ENCODE data around the gene FTO. TPM values are rescaled to one million over a fixed set of nuclear protein-coding genes. Genes with fewer than 3 reads are reported as not detected.

The FTO gene
- total and polyA plus RNA-seq, 2 of the 13 experiments (the other 11 are each of a cell fraction or from before 2014, with no cell fraction given) = 41.6 to 55.8 TPM

GRCh38 chr16:54040480-54040879 is 336.5 kb downstream of the FTO start (continued):
- TF ChIP-seq ATF5 (CRISPR knock-in tag; IDR thresholded peaks at IDR 0.05; ENCODE audit: low read depth) (no peak), CBX5 (CRISPR knock-in tag; IDR thresholded peaks at IDR 0.05; ENCODE audit: borderline replicate concordance) (peak; percentile 61; the same call in 1 of the 2 replicates), ZBTB20 (CRISPR knock-in tag; IDR thresholded peaks at IDR 0.05; ENCODE audit: borderline replicate concordance, low read depth) (no peak), HMG20A (CRISPR knock-in tag; IDR thresholded peaks at IDR 0.05; ENCODE audit: borderline replicate concordance) (peak; percentile 68; the same call in 1 of the 2 replicates), ZNF441 (CRISPR knock-in tag; IDR thresholded peaks at IDR 0.05; ENCODE audit: borderline replicate concordance) (peak; percentile 55; the same call in 1 of the 2 replicates), ZNF432 (CRISPR knock-in tag; IDR thresholded peaks at IDR 0.05; ENCODE audit: borderline replicate concordance) (no peak), ZNF333 (CRISPR knock-in tag; IDR thresholded peaks at IDR 0.05; ENCODE audit: borderline replicate concordance) (no peak), CREB1 (IDR thresholded peaks at IDR 0.05) (no peak), CREB1 (CRISPR knock-in tag; IDR thresholded peaks at IDR 0.05) (0 out of 2 replicates have a peak, but pooled peaks have one; percentile 32), PPARG (CRISPR knock-in tag; conservative IDR thresholded peaks at IDR 0.05) (0 out of 2 replicates have a peak, but pooled peaks have one; percentile 11), AHR (CRISPR knock-in tag; IDR thresholded peaks at IDR 0.05) (no peak), ZNF331 (CRISPR knock-in tag; IDR thresholded peaks at IDR 0.05) (peak; percentile 68; the same call in 1 of the 2 replicates), KDM5B (CRISPR knock-in tag; IDR thresholded peaks at IDR 0.05; ENCODE audit: borderline replicate concordance) (no peak), ZNF17 (CRISPR knock-in tag; IDR thresholded peaks at IDR 0.05) (no peak), KDM3A (CRISPR knock-in tag; IDR thresholded peaks at IDR 0.05; ENCODE audit: low read depth) (peak; percentile 71; the same call in 1 of the 2 replicates), ASH2L (IDR thresholded peaks at IDR 0.05; ENCODE audit: insufficient read length, low read depth, low read length) (no peak), SOX6 (IDR thresholded peaks at IDR 0.05) (no peak), SOX6 (CRISPR knock-in tag; IDR thresholded peaks at IDR 0.05) (0 out of 2 replicates have a peak, but pooled peaks have one; percentile 17), NFE2L2 (IDR thresholded peaks at IDR 0.05; ENCODE audit: low read length) (no peak), RBM22 (optimal IDR thresholded peaks at IDR 0.05; ENCODE audit: low read length) (no peak), U2AF2 (IDR thresholded peaks at IDR 0.05; ENCODE audit: low read depth, low read length) (no peak), ZBTB7A (CRISPR knock-in tag; IDR thresholded peaks at IDR 0.05) (no peak), ZNF12 (CRISPR knock-in tag; IDR thresholded peaks at IDR 0.05) (peak; percentile 57; the same call in 1 of the 2 replicates)
- TF ChIP-seq, protein P1, sequence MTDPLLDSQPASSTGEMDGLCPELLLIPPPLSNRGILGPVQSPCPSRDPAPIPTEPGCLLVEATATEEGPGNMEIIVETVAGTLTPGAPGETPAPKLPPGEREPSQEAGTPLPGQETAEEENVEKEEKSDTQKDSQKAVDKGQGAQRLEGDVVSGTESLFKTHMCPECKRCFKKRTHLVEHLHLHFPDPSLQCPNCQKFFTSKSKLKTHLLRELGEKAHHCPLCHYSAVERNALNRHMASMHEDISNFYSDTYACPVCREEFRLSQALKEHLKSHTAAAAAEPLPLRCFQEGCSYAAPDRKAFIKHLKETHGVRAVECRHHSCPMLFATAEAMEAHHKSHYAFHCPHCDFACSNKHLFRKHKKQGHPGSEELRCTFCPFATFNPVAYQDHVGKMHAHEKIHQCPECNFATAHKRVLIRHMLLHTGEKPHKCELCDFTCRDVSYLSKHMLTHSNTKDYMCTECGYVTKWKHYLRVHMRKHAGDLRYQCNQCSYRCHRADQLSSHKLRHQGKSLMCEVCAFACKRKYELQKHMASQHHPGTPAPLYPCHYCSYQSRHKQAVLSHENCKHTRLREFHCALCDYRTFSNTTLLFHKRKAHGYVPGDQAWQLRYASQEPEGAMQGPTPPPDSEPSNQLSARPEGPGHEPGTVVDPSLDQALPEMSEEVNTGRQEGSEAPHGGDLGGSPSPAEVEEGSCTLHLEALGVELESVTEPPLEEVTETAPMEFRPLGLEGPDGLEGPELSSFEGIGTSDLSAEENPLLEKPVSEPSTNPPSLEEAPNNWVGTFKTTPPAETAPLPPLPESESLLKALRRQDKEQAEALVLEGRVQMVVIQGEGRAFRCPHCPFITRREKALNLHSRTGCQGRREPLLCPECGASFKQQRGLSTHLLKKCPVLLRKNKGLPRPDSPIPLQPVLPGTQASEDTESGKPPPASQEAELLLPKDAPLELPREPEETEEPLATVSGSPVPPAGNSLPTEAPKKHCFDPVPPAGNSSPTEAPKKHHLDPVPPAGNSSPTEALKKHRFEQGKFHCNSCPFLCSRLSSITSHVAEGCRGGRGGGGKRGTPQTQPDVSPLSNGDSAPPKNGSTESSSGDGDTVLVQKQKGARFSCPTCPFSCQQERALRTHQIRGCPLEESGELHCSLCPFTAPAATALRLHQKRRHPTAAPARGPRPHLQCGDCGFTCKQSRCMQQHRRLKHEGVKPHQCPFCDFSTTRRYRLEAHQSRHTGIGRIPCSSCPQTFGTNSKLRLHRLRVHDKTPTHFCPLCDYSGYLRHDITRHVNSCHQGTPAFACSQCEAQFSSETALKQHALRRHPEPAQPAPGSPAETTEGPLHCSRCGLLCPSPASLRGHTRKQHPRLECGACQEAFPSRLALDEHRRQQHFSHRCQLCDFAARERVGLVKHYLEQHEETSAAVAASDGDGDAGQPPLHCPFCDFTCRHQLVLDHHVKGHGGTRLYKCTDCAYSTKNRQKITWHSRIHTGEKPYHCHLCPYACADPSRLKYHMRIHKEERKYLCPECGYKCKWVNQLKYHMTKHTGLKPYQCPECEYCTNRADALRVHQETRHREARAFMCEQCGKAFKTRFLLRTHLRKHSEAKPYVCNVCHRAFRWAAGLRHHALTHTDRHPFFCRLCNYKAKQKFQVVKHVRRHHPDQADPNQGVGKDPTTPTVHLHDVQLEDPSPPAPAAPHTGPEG (CRISPR knock-in tag; IDR thresholded peaks at IDR 0.05) = no peak
- TF ChIP-seq, protein P2, sequence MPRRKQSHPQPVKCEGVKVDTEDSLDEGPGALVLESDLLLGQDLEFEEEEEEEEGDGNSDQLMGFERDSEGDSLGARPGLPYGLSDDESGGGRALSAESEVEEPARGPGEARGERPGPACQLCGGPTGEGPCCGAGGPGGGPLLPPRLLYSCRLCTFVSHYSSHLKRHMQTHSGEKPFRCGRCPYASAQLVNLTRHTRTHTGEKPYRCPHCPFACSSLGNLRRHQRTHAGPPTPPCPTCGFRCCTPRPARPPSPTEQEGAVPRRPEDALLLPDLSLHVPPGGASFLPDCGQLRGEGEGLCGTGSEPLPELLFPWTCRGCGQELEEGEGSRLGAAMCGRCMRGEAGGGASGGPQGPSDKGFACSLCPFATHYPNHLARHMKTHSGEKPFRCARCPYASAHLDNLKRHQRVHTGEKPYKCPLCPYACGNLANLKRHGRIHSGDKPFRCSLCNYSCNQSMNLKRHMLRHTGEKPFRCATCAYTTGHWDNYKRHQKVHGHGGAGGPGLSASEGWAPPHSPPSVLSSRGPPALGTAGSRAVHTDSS (CRISPR knock-in tag; conservative IDR thresholded peaks at IDR 0.05) = no peak
